HL-60 (cell line): Measurements from ENCODE around the gene APOL1.

Source experiments
- DNase-seq, 2 experiments: peaks; one replicate each; pipeline ENCODE4 v3.0.0-alpha.2; 2010 to 2020; ENCODE audit warnings: low read depth in 1 of 2, low spot score in 1 of 2
- H3K27ac ChIP-seq: fragments of 250-450 bp; sonication (Bioruptor Pico); replicated peaks from 2 replicates; pipeline ENCODE4 v1.5.1; 2020; ENCODE audit warnings: mild to moderate bottlenecking, moderate library complexity
- H3K27me3 ChIP-seq: fragments of 250-450 bp; sonication (Bioruptor Pico); 2 replicates; pipeline ENCODE4 v1.5.1; 2021; ENCODE audit warnings: mild to moderate bottlenecking, moderate library complexity; ENCODE audit not compliant: insufficient read depth, poor library complexity, severe bottlenecking
- H3K4me3 ChIP-seq: replicated peaks from 2 replicates; pipeline ENCODE4 v1.5.1; 2011; ENCODE audit warnings: mild to moderate bottlenecking, control low read depth, low read length; ENCODE audit not compliant: insufficient read depth
- GABPA ChIP-seq: IDR thresholded peaks from 2 replicates; pipeline ENCODE4 v1.6.1; 2012; ENCODE audit warnings: low read depth
- POLR2AphosphoS5 ChIP-seq: IDR thresholded peaks from 2 replicates; pipeline ENCODE4 v1.6.1; 2012; ENCODE audit warnings: low read depth
- REST ChIP-seq: IDR thresholded peaks from 2 replicates; pipeline ENCODE4 v1.6.1; 2012; ENCODE audit warnings: low read depth; ENCODE audit not compliant: insufficient replicate concordance
- SPI1 ChIP-seq: IDR thresholded peaks from 2 replicates; pipeline ENCODE4 v1.6.1; 2012; ENCODE audit warnings: low read depth, mild to moderate bottlenecking, borderline replicate concordance
- TF ChIP-seq, protein P1 (sequence below): IDR thresholded peaks from one replicate; pipeline ENCODE4 v1.5.1; 2011; ENCODE audit warnings: low read length, control low read depth, inconsistent platforms; ENCODE audit not compliant: insufficient read depth

APOL1 gene

DNA sequence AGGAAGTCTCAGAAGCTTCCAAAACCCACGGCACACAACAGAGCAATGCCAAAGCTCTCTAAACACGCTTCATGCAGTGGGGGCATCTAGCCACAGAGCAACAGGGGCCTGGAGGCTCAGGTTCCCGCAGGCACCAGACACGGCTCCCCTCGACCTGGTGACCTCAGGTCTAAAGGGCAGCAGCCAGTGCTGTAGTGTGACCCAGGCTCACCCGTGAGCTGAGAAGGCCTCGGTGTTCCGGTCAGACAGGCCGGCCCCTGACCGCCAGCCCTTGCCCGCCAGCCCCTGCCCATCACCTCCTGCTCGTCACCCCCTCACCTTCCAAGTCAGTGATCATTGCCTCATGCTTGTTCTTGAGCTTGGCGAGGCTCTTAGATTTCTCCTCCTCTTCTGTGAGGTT lies 45.7 kb downstream of the APOL1 start:
- TF ChIP-seq, protein P1, sequence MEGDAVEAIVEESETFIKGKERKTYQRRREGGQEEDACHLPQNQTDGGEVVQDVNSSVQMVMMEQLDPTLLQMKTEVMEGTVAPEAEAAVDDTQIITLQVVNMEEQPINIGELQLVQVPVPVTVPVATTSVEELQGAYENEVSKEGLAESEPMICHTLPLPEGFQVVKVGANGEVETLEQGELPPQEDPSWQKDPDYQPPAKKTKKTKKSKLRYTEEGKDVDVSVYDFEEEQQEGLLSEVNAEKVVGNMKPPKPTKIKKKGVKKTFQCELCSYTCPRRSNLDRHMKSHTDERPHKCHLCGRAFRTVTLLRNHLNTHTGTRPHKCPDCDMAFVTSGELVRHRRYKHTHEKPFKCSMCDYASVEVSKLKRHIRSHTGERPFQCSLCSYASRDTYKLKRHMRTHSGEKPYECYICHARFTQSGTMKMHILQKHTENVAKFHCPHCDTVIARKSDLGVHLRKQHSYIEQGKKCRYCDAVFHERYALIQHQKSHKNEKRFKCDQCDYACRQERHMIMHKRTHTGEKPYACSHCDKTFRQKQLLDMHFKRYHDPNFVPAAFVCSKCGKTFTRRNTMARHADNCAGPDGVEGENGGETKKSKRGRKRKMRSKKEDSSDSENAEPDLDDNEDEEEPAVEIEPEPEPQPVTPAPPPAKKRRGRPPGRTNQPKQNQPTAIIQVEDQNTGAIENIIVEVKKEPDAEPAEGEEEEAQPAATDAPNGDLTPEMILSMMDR = no peak
- TF ChIP-seq POLR2AphosphoS5 = no peak; the same call in 1 of the 2 replicates
- TF ChIP-seq GABPA = no peak
- no peak for TF ChIP-seq REST
- TF ChIP-seq SPI1 = no peak
- DNase-seq = no peak
- H3K27ac ChIP-seq = no peak overlapping the region

DNA sequence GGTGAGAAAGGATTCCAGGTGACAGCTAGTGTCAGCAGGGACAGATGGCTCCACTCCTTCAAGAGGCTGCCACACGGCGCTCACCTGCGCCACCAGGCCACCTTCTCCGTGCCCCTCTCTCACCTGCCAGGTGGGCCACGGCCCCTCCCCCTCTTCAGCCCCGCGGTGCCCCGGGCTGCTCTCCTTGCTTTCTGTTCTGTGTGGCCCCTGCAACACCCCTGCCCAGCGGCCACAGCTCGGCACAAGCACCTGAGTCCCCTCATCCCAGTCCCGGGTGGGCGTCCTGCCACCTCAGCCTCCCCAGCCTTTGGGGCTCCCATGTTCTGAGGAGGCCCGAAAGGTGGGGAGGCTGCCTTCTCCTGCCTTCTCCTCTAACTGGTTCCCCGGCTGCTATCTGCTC lies 46.4 kb downstream of the APOL1 start:
- Histone ChIP-seq H3K4me3 (no peak overlapping the region), H3K27me3 (no peaks in the 10 kb centered on the region), H3K27ac (no peak overlapping the region)
- TF ChIP-seq POLR2AphosphoS5 (no peak), SPI1 (no peak), GABPA (no peak), REST (no peak)
- TF ChIP-seq, protein P1 = no peak
- no peak for DNase-seq

More for the DNA sequence above, 45.7 kb downstream of the APOL1 start:
- no peaks in the 10 kb centered on the region for H3K27me3 ChIP-seq
- H3K4me3 ChIP-seq = no peak overlapping the region

DNA sequence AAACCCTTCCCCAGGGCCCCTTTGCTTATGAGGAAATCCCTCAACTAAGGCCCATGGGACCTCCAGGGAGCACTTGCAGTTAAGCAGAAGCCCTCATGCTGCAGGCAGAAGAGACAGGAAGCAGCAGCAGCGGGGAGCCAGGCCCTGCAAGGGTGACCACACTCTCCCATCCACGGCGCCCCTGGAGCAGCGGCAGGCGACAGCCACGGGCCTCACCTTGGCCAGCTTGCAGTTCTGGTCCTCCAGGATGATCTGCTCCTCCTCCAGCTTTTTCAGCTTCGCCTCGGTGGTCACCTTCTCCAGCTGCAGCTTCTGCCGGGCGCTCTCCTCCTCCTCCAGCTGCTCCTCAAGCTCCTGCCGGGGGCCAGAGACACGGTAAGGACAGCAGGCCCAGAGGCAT lies 47.0 kb downstream of the APOL1 start:
- Histone ChIP-seq H3K27ac (no peak overlapping the region), H3K4me3 (no peak overlapping the region), H3K27me3 (no peaks in the 10 kb centered on the region)
- no peak for DNase-seq
- TF ChIP-seq POLR2AphosphoS5 = no peak
- TF ChIP-seq GABPA = no peak
- TF ChIP-seq, protein P1 = no peak
- TF ChIP-seq REST = no peak
- no peak for TF ChIP-seq SPI1
